Liver (tissue), 9 donors: ENCODE data around the gene PEMT. TPM values are rescaled to one million over a fixed set of nuclear protein-coding genes. Genes with fewer than 3 reads are reported as not detected.

Experiments
- DNase-seq: peaks from one replicate; pipeline ENCODE4 v3.0.0-alpha.2; 2017; ENCODE audit warnings: low spot score
- H3K27ac ChIP-seq, 2 donors: one replicate each; pipeline ENCODE4 v1.7.0; 2013; ENCODE audit warnings: inconsistent platforms in 2 of 2, low read length in 2 of 2, control low read depth in 1 of 2, low read depth in 1 of 2, mild to moderate bottlenecking in 1 of 2
- H3K27me3 ChIP-seq, 4 donors: one replicate each; pipeline versions ENCODE4 v1.6.1 to v1.7.0; 2013; ENCODE audit warnings: low read length in 3 of 4, inconsistent platforms in 1 of 4, mild to moderate bottlenecking in 1 of 4, moderate library complexity in 1 of 4; ENCODE audit not compliant: control insufficient read depth in 4 of 4, insufficient read depth in 4 of 4
- H3K36me3 ChIP-seq, 4 donors: one replicate each; pipeline versions ENCODE4 v1.6.1 to v1.7.0; 2013; ENCODE audit warnings: low read length in 3 of 4, mild to moderate bottlenecking in 3 of 4, low read depth in 1 of 4, moderate library complexity in 1 of 4; ENCODE audit not compliant: control insufficient read depth in 4 of 4, insufficient read depth in 3 of 4
- H3K4me1 ChIP-seq, 4 donors: one replicate each; pipeline versions ENCODE4 v1.6.1 to v1.7.0; 2013; ENCODE audit warnings: low read length in 3 of 4, mild to moderate bottlenecking in 3 of 4, moderate library complexity in 1 of 4; ENCODE audit not compliant: control insufficient read depth in 4 of 4, insufficient read depth in 4 of 4
- H3K4me3 ChIP-seq, 3 donors: one replicate each; pipeline versions ENCODE4 v1.6.1 to v1.7.0; 2013; ENCODE audit warnings: low read length in 3 of 3, control low read depth in 1 of 3, low read depth in 1 of 3, mild to moderate bottlenecking in 1 of 3
- H3K9ac ChIP-seq, 2 donors: one replicate each; pipeline ENCODE4 v1.7.0; 2013; ENCODE audit warnings: low read length in 2 of 2, mild to moderate bottlenecking in 2 of 2, moderate library complexity in 2 of 2, control low read depth in 1 of 2, low read depth in 1 of 2
- H3K9me3 ChIP-seq, 4 donors: one replicate each; pipeline versions ENCODE4 v1.6.1 to v1.7.0; 2013; ENCODE audit warnings: low read length in 3 of 4; ENCODE audit not compliant: control insufficient read depth in 4 of 4
- ATF3 ChIP-seq: IDR thresholded peaks from 2 replicates; pipeline ENCODE4 v1.6.1; 2016; ENCODE audit warnings: antibody characterized with exemption
- EGR1 ChIP-seq, 2 donors: IDR thresholded peaks; 2 replicates each; pipeline ENCODE4 v1.6.1; 2016 to 2018; ENCODE audit warnings: antibody characterized with exemption in 2 of 2, low read depth in 2 of 2
- FOXA1 ChIP-seq: IDR thresholded peaks from 2 replicates; pipeline ENCODE4 v1.6.1; 2016; ENCODE audit warnings: antibody characterized with exemption
- FOXA2 ChIP-seq: IDR thresholded peaks from 2 replicates; pipeline ENCODE4 v1.6.1; 2016; ENCODE audit warnings: antibody characterized with exemption
- GABPA ChIP-seq, 2 donors: IDR thresholded peaks in 1 of 2; conservative IDR thresholded peaks in 1 of 2; 2 replicates each; pipeline ENCODE4 v1.6.1; 2016; ENCODE audit warnings: antibody characterized with exemption in 2 of 2, mild to moderate bottlenecking in 1 of 2, moderate library complexity in 1 of 2
- HNF4A ChIP-seq, 2 donors: conservative IDR thresholded peaks; 2 replicates each; pipeline ENCODE4 v1.6.1; 2016; ENCODE audit warnings: antibody characterized with exemption in 2 of 2, mild to moderate bottlenecking in 2 of 2
- HNF4G ChIP-seq: IDR thresholded peaks from 2 replicates; pipeline ENCODE4 v1.6.1; 2016; ENCODE audit warnings: antibody characterized with exemption
- JUND ChIP-seq, 2 donors: IDR thresholded peaks; 2 replicates each; pipeline ENCODE4 v1.6.1; 2016; ENCODE audit warnings: antibody characterized with exemption in 2 of 2
- NR2F2 ChIP-seq: IDR thresholded peaks from 2 replicates; pipeline ENCODE4 v1.6.1; 2016; ENCODE audit warnings: antibody characterized with exemption
- RAD21 ChIP-seq, 2 donors: IDR thresholded peaks; 2 replicates each; pipeline ENCODE4 v1.6.1; 2016; ENCODE audit warnings: antibody characterized with exemption in 2 of 2, mild to moderate bottlenecking in 2 of 2
- RXRA ChIP-seq, 2 donors: IDR thresholded peaks; 2 replicates each; pipeline ENCODE4 v1.6.1; 2017 to 2018; ENCODE audit warnings: antibody characterized with exemption in 2 of 2, mild to moderate bottlenecking in 1 of 2
- SP1 ChIP-seq: IDR thresholded peaks from 2 replicates; pipeline ENCODE4 v1.6.1; 2018; ENCODE audit warnings: antibody characterized with exemption, mild to moderate bottlenecking
- TAF1 ChIP-seq: conservative IDR thresholded peaks from 2 replicates; pipeline ENCODE4 v1.6.1; 2016; ENCODE audit warnings: antibody characterized with exemption, mild to moderate bottlenecking
- YY1 ChIP-seq: IDR thresholded peaks from 2 replicates; pipeline ENCODE4 v1.6.1; 2016; ENCODE audit warnings: antibody characterized with exemption, mild to moderate bottlenecking
- WGBS: extraction: QIAGEN DNeasy Blood & Tissue Kit; methylation state at CpG from one replicate; pipeline ENCODE4 v1.1.7; 2013; 5-methylcytosine and 5-hydroxymethylcytosine counted together
- polyA plus RNA-seq, 2 donors: library from polyadenylated mRNA; stranded (reverse) in 1 of 2; unstranded in 1 of 2; fragments of 200-250 nt in 1 of 2; fragments of >200 nt in 1 of 2; fragmentation: Nextera tagmentation in 1 of 2; extraction: Ambion mirVana in 1 of 2; gene quantifications; one replicate each; pipeline versions ENCODE4 v1.2.1 to v1.2.3, GENCODE V29; 2013 to 2015
- total RNA-seq, 2 donors: library from RNA; depleted of rRNA; stranded (reverse); fragments of >200 nt; gene quantifications; one replicate each; pipeline ENCODE4 v1.2.3, GENCODE V29; 2014
- TF ChIP-seq, protein P1 (sequence below): IDR thresholded peaks from 2 replicates; pipeline ENCODE4 v1.6.1; 2016; ENCODE audit warnings: antibody characterized with exemption, mild to moderate bottlenecking
- TF ChIP-seq, protein P2 (sequence below): fragments of 150-350 bp; IDR thresholded peaks from 2 replicates; pipeline ENCODE4 v1.5.1; 2017; ENCODE audit warnings: improper control_type of control experiment, low read depth, low read length; ENCODE audit not compliant: missing input control
- TF ChIP-seq, protein P3 (sequence below): IDR thresholded peaks from 2 replicates; pipeline ENCODE4 v1.6.1; 2016; ENCODE audit warnings: antibody characterized with exemption
- TF ChIP-seq, protein P4 (sequence below): IDR thresholded peaks from 2 replicates; pipeline ENCODE4 v1.6.1; 2016; ENCODE audit warnings: antibody characterized with exemption
- donor health status: healthy.
- donor health status: healthy.
- donor health status: healthy.
- donor health status: healthy.
- donor health status: healthy.

Gene PEMT
- total and polyA plus RNA-seq, 4 donors, result 64.6 to 211 (median 184) TPM

DNA sequence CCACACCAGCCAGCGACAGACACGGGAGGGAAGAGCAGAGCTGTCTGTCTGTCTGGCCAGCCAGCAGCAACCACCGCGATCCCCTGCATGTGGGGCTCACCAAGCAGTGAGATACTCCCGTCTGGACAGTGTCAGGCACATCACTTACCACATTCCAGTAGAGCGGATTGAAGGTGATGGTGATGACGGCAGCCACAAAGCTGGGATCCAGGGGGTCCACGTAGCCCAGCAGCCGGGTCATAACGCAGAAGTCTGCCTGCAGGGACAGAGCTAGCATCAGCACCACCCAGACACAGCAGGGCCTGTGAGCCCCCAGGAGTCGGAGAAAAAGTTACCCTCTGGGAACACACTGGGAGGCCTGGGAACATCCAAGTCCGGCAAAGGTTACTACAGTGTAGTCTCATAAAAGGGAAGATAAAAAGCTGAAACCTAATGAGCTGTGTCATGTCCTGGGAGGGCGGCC lies 14.7 kb downstream of the PEMT start:
- peaks cover 0 to 12% (median 6%) of the 10 kb centered on the region in 4 donors for H3K36me3 ChIP-seq
- WGBS, result 93% methylated on average over 13 of the region's 13 CpGs
- H3K4me3 ChIP-seq, result no peak overlapping the region
- no peak for DNase-seq
- no peaks in the 10 kb centered on the region for H3K9me3 ChIP-seq
- no peaks in the 10 kb centered on the region for H3K27me3 ChIP-seq
- H3K4me1 ChIP-seq, result peaks cover 13 to 61% (median 31%) of the 10 kb centered on the region in 4 donors
- peak overlapping the region in 1 of 2 donors; percentile 38 for H3K27ac ChIP-seq
- TF ChIP-seq FOXA2, result no peak
- no peak for TF ChIP-seq RAD21 (IDR thresholded peaks at IDR 0.05)
- TF ChIP-seq, protein P1, sequence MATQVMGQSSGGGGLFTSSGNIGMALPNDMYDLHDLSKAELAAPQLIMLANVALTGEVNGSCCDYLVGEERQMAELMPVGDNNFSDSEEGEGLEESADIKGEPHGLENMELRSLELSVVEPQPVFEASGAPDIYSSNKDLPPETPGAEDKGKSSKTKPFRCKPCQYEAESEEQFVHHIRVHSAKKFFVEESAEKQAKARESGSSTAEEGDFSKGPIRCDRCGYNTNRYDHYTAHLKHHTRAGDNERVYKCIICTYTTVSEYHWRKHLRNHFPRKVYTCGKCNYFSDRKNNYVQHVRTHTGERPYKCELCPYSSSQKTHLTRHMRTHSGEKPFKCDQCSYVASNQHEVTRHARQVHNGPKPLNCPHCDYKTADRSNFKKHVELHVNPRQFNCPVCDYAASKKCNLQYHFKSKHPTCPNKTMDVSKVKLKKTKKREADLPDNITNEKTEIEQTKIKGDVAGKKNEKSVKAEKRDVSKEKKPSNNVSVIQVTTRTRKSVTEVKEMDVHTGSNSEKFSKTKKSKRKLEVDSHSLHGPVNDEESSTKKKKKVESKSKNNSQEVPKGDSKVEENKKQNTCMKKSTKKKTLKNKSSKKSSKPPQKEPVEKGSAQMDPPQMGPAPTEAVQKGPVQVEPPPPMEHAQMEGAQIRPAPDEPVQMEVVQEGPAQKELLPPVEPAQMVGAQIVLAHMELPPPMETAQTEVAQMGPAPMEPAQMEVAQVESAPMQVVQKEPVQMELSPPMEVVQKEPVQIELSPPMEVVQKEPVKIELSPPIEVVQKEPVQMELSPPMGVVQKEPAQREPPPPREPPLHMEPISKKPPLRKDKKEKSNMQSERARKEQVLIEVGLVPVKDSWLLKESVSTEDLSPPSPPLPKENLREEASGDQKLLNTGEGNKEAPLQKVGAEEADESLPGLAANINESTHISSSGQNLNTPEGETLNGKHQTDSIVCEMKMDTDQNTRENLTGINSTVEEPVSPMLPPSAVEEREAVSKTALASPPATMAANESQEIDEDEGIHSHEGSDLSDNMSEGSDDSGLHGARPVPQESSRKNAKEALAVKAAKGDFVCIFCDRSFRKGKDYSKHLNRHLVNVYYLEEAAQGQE, result no peak
- TF ChIP-seq YY1, result no peak
- TF ChIP-seq TAF1, result no peak
- TF ChIP-seq EGR1 (IDR thresholded peaks at IDR 0.05; ENCODE audit: low read depth in 2 of 2), result no peak
- TF ChIP-seq JUND (IDR thresholded peaks at IDR 0.05), result no peak
- no peak for TF ChIP-seq HNF4A (conservative IDR thresholded peaks at IDR 0.05)
- no peak for TF ChIP-seq NR2F2
- TF ChIP-seq, protein P2, sequence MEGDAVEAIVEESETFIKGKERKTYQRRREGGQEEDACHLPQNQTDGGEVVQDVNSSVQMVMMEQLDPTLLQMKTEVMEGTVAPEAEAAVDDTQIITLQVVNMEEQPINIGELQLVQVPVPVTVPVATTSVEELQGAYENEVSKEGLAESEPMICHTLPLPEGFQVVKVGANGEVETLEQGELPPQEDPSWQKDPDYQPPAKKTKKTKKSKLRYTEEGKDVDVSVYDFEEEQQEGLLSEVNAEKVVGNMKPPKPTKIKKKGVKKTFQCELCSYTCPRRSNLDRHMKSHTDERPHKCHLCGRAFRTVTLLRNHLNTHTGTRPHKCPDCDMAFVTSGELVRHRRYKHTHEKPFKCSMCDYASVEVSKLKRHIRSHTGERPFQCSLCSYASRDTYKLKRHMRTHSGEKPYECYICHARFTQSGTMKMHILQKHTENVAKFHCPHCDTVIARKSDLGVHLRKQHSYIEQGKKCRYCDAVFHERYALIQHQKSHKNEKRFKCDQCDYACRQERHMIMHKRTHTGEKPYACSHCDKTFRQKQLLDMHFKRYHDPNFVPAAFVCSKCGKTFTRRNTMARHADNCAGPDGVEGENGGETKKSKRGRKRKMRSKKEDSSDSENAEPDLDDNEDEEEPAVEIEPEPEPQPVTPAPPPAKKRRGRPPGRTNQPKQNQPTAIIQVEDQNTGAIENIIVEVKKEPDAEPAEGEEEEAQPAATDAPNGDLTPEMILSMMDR, result no peak
- TF ChIP-seq, protein P3, sequence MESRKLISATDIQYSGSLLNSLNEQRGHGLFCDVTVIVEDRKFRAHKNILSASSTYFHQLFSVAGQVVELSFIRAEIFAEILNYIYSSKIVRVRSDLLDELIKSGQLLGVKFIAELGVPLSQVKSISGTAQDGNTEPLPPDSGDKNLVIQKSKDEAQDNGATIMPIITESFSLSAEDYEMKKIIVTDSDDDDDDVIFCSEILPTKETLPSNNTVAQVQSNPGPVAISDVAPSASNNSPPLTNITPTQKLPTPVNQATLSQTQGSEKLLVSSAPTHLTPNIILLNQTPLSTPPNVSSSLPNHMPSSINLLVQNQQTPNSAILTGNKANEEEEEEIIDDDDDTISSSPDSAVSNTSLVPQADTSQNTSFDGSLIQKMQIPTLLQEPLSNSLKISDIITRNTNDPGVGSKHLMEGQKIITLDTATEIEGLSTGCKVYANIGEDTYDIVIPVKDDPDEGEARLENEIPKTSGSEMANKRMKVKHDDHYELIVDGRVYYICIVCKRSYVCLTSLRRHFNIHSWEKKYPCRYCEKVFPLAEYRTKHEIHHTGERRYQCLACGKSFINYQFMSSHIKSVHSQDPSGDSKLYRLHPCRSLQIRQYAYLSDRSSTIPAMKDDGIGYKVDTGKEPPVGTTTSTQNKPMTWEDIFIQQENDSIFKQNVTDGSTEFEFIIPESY, result no peak
- TF ChIP-seq ATF3, result no peak
- no peak for TF ChIP-seq FOXA1
- no peak for TF ChIP-seq RXRA (IDR thresholded peaks at IDR 0.05)
- TF ChIP-seq, protein P4, sequence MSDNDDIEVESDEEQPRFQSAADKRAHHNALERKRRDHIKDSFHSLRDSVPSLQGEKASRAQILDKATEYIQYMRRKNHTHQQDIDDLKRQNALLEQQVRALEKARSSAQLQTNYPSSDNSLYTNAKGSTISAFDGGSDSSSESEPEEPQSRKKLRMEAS, result no peak
- TF ChIP-seq HNF4G, result no peak
- TF ChIP-seq GABPA (IDR thresholded peaks at IDR 0.05 in 1 of 2, conservative IDR thresholded peaks at IDR 0.05 in 1 of 2), result no peak
- no peak for TF ChIP-seq SP1
- no peak overlapping the region for H3K9ac ChIP-seq
